GM18499 (cell line): ENCODE measurements around the gene DNASE1L1.

ENCODE experiments used
- ATAC-seq: cut with Tn5 transposase; IDR thresholded peaks from one replicate; pipeline ENCODE4 v1.9.1; 2021; ENCODE audit warnings: moderate number of reproducible peaks; ENCODE audit not compliant: insufficient read depth, unreplicated experiment

DNASE1L1 gene, protein sequence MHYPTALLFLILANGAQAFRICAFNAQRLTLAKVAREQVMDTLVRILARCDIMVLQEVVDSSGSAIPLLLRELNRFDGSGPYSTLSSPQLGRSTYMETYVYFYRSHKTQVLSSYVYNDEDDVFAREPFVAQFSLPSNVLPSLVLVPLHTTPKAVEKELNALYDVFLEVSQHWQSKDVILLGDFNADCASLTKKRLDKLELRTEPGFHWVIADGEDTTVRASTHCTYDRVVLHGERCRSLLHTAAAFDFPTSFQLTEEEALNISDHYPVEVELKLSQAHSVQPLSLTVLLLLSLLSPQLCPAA

DNA sequence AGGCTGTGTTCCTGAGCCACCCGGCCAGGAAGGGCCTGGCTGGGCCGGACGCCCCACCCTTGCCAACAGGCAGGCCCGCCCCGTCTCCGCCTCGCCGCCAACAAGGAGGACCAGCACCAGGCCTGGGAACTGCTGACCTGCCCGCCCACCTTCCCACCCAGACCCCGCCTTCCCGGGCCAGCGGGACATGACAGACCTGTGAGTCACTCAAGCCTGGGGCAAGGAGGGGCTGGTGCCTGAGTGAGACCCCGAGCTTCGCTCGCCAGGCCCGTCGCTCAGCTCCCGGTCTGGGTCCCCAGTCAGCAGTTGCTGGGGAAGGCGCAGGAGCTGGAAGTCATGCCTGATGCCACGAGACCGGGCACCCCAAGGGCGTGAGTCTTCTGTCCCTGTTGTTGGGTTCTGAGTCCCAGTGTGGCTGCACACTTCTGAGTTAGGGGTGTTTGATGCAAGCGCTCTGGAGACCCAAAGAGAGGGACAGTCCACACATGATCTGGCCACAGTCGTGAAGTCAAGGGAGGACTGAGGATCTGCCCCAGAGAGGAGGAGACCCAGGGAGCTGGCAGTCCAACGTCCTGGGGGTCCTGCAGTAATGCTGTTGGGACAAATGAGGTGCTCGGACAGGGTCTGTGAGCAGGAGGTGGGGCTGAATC lies at the start of gene DNASE1L1:
Gene DNASE1L1 (minus strand): TSS at position 33 of the 650 bp plus-strand sequence. CDS start 3,686 bp downstream, outside the sequence.
- no peak for ATAC-seq

DNA sequence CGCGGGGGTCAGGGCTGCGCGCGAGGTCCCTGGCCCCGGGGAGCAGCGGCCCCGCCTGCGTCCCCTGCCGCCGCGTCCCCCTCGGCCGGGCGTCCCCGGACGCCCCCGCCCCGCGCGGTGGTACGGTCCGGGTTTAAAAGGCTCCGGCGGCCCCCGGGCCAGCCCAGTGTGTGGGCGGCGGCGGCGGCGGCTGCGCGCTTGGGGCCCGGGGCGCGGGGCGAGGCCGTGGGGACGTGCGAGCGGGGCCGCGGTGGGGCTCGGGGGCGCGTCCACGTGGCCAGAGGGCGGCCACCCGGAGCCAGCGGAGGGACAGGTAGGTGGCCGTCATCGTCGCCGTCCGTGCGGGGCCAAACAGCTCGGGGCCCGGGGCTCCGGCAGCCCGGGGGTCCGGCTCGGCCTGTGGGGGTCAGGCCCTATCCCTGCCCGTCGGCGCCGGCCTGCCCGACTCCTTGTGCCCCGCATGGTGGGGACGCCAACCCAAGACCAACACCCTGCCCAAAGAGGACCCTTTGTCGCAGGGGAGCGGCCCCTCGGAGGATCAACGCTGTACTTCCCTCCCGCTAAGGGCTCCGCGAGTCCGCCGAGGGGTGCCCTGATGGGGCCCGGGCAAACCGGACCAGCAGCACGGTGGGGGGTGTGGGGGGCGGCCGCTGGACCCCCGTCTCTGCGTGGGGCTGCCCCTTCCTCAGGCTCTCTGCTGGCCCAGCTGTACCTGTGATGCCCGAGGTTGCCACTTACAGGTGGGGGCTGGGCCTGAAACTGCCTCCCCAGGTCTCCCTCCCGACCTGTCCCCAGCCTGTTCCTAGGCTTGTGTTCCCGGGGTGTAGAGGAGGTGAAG lies 49.3 kb upstream of the DNASE1L1 start, which contains the start of gene PLXNA3:
Gene PLXNA3 (plus strand): TSS at position 166 of the 838 bp plus-strand sequence. CDS start 1,903 bp downstream, outside the sequence.
- no peak for ATAC-seq

DNA sequence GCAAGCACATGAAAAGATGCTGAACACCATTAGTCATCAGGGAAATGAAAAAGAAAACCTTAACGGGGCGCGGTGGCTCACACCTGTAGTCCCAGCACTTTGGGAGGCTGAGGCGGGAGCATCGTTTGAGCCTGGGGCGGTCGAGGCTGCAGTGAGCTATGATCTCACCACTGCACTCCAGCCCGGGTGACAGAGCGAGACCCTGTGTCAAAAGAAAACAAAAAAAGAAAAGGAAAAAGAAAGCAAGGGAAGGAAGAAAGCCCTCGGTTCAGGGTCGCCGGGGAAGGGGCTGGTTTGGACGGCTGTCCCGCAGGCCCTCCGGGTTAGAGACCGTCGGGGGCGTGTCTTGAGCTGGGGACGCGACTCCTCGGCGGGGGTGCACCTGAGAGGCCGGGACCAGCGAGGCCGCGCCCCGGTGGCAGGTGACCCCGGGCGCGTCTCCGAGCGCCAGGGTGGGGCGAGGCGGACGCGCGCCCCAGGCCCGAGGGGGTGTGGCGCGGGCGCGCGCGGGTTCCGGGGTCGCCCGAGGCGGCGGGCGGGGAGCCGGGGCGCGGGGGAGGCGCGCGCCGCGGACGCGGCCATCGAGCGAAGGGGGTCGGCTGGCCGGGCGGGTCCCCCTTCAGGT lies 48.5 kb upstream of the DNASE1L1 start:
- no peak for ATAC-seq

DNA sequence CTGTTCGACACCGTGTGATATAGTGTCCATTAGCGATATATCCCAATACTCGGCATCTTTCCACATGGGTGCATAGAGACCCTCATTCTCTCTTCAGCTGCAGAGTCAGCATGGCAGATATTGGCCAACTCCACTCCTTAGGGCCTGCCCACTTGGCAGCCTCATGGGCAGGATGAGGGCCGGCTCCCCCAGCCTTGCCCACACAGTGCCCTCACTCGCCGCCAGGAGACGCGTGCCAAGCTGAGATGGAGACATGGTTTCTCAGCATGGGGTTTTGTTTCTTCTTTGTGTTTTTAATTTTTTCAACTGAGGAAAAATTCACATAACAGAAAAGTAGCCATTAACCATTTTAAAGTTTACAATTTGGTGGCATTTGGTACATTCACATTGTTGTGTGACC lies 43.8 kb upstream of the DNASE1L1 start:
- no peak for ATAC-seq

DNA sequence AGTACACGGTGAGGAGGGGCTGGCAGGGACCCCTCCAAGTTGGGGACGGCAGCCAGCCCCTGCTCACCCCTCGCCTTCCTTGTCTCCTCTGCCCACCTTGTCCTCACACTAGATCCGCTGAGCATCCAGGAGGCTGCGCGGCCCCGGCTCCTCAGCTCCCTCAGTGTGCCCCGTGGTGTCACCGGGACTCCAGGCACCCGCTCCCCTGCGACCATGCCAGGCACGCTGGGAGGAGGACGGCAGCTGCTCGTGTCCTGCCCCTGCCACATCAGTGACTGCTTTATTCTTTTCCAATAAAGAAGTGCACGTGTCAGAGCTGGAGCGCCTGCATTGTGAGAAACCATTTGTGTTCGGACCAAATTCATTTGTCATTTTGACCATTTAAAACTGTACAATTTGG lies 41.3 kb upstream of the DNASE1L1 start:
- ATAC-seq = no peak

DNA sequence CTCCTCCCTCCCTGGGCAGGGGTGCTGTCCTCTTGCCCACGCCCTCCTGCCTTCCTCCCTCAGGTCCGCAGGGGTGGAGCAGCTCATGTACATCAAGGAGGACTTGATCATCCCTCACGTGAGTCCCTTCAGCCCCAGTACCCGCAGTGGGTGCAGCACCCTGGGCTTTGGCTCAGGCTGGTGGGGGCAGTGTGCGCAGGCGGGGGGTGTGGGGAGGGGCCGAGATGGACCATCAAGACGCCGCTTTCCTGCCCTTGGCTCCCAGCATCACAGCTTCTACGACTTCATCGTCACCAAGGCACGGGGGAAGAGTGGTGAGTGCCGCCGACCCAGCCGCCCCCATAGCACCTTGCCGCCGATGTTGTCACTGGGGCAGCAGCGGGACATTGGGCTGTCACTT lies 40.6 kb upstream of the DNASE1L1 start:
- ATAC-seq = no peak

DNA sequence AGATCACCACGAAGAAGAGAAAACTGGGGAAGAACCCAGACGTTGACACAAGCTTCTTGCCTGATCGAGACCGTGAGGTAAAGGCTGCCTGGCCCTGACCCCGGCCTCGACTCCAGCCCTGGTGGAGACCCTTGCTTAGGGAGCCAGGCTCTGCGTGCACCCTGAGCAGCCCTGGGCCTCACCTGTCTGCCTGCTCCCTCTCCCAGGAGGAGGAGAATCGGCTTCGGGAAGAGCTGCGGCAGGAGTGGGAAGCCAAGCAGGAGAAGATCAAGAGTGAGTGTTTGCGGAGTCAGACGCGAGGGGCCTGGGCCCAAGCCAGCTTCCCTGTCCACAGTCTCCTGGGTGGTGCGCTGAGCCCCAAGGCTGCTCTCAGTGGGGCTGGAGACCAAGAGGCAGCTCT lies 39.4 kb upstream of the DNASE1L1 start:
- no peak for ATAC-seq

DNA sequence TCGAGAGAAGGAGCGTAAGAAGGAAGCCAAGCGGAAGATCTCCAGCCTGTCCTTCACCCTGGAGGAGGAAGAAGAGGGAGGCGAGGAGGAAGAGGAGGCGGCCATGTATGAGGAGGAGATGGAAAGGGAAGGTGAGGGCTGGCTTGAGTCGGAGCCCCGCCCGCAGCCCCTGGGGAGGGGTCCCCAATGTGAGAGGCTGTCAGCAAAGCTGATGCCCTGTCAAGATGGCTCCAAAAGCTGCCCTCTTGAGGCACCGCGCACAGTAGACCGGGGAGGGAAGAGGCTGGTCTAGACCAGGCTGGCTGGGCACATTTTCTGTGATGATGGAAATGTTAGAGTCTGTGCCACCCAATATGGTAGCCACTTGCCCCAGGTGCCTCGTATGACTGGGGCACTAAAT lies 37.4 kb upstream of the DNASE1L1 start:
- no peak for ATAC-seq

DNA sequence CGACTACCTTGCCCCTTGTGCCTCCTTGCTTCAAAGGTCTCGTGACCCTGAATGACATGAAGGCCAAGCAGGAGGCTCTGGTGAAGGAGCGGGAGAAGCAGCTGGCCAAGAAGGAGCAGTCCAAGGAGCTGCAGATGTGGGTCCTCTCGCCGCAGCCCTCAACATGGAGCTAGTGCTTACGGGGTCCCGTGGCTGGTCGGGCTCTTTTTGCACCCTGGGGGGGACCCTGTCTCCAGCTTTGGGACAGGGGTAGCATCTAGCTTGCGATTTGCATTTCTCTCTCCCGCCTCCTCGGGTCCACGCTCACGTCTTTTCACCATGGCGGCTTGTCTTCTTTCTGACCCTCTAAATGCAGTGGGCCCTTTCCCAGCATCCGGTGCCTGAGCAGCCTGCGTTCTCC lies 36.7 kb upstream of the DNASE1L1 start:
- ATAC-seq = no peak

DNA sequence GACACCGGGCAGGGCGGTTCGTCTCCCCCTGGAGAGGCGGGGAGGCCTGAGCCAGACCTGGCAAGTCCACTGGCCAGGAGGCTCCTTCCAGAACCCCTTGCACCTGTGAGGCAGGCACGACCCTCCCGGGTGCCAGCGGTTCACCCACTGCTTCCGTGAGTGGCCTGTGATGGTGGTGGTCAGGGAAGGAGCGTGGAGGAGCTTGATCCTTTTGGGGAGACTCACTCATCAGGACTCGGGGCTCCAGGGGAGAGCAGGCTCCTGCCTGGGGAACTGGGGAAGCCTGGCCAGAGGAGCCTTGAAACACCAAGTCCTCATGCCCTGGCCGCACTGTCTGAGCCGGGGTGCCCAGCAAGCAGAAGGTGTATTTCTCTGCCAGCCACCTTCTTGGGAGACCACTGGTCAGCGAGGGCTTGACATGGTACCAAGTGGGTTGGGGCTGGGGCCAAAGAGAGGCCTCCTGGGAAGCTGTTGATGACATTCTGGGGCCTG lies 35.7 kb upstream of the DNASE1L1 start:
- ATAC-seq = no peak

DNA sequence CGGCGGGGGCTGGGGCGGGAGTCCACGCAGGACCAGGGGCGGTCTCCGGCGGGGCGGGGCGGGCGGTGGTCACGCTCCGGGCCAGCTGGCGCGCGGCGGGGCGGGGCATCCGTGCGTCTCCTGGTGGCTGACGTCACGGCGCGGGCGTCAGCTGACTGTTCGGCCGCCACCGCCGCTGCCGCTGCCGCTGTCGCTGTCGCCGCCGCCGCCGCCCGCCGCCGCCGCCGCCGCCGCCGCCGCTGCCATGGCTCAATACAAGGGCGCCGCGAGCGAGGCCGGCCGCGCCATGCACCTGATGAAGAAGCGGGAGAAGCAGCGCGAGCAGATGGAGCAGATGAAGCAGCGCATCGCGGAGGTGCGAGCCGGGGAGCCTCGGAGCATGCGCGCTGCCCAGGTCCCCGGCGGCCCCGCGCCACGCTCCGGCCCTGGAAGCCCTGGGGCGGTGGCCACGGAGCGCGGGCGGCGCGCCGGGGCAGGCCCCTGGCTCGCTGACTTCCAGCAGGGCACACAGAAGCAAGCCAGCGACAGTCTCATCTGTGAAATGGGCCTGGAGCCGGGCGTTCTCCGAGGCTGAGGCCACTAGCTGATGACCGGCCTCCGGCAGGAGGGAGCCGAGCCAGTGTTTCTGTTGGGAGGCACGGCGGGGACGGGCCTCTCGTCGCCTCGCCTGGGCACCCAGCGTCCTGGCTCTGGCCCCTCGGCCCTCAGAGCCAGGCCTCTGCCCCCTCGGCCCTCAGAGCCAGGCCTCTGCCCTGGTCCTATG lies 35.1 kb upstream of the DNASE1L1 start, which contains the start of gene FAM50A:
Gene FAM50A (plus strand): TSS at position 150 of the 763 bp plus-strand sequence. CDS start 95 bp downstream, at position 245.
- ATAC-seq = no peak

DNA sequence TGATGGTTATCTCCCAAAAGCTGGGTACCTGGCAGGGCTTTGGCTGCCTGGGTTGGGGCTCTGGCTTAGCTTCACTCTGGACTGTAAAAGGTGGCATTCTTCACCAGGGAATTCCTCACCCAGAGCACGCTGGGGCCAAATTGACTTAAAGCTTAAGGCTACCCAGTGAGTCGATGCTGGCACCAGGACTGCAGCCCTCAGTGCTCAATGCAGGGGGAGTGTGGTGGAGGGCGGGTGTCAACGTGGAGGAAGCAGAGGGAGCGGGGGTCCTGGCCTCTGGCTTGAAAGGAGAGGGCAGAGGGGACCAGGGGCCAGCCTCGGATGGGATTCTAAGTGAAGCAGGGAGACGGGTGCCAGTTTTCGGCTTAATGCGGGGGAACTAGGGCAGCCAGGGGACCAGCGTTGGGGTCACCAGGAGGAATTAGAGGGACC lies 34.4 kb upstream of the DNASE1L1 start:
- ATAC-seq = no peak

DNA sequence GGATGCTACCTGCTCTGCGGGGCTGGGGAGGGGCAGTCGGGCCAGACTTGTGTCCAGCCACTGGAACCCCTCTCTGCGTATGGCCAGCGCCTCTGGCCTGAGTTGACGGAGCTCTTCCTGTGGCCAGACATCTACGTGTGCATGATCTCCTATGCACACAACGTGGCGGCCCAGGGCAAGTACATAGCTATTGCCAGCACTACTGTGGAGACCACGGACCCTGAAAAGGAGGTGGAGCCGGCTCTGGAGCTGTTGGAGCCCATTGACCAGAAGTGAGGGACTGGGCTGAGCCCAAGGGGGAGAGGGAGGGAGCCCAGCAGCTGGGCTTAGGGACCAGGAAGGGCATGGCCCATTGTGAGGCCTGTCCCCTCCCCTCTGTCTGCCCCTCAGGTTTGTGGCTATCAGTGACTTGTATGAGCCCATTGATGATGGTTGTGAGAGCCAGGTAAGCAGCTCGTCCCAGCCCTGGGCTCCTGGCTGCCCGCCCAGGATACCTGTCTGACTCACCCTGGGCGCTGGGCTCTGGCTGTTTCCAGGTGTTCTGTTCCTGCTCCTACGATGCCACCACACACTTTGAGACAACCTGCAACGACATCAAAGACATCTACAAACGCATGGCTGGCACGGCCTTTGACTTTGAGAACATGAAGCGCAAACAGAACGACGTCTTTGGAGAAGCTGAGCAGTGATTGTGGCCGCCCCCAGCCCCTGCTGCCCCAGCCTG lies 33.1 kb upstream of the DNASE1L1 start:
- ATAC-seq = no peak

DNA sequence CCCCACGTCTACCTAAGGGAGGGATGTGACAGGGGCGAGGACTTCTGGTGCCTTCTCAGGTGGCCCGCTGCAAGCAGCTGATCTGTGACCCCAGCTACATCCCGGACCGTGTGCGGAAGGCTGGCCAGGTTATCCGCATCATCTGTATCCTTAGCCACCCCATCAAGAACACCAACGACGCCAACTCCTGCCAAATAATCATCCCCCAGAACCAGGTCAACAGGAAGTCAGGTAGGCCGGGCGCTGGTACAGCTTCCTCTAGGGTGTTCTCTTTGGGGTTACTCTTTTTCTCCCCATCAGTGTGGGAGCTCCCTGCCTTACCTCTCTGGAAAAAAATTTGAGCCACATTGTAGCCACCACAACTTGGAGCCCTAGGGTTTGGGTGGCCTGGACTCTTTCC lies 32.5 kb upstream of the DNASE1L1 start:
- no peak for ATAC-seq

DNA sequence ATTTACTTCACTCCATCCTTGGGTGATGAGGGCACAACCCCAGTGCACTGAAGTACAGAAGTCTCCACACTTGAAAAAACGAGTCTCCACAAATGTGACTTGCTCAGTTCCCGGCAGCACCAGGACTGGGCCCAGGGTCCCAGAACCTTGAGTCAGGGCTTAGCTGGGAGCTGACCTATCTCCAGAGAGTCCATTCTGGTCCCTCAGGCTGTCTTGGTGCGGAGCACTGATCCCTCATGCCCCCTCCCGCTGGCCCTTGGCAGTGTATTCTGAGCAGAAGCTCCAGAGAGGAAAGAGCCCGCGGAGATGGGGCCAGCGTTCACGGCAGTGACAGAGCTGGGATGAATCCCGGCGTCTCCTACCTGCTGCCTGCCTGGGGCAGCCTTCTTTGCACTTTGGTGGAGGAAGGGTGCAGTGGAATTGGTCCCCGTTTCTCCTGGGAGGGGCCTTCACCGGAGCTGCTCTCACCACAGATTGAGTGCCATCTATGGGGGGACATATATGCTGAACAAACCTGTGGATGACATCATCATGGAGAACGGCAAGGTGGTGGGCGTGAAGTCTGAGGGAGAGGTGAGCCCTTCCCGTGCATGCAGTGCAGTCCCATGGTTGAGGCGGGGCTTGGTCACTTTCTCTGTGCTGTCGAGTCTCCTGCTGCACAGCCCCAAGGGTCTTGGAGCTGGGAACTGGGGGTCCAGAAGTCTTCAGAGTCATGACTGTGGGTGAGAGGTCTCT lies 31.7 kb upstream of the DNASE1L1 start:
- ATAC-seq = no peak

DNA sequence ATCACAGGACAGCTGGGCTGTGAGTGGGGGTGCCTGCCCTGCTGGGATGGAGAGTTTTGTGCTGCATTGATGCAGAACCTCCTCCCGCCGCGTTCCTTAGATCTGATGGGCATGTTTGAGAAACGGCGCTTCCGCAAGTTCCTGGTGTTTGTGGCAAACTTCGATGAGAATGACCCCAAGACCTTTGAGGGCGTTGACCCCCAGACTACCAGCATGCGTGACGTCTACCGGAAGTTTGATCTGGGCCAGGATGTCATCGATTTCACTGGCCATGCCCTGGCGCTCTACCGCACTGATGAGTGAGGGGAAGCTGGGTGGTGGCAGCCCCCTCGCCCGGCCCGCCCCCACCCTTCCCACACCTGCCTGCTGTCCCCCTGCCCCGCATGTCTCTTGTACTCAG lies 30.8 kb upstream of the DNASE1L1 start:
- ATAC-seq = no peak

DNA sequence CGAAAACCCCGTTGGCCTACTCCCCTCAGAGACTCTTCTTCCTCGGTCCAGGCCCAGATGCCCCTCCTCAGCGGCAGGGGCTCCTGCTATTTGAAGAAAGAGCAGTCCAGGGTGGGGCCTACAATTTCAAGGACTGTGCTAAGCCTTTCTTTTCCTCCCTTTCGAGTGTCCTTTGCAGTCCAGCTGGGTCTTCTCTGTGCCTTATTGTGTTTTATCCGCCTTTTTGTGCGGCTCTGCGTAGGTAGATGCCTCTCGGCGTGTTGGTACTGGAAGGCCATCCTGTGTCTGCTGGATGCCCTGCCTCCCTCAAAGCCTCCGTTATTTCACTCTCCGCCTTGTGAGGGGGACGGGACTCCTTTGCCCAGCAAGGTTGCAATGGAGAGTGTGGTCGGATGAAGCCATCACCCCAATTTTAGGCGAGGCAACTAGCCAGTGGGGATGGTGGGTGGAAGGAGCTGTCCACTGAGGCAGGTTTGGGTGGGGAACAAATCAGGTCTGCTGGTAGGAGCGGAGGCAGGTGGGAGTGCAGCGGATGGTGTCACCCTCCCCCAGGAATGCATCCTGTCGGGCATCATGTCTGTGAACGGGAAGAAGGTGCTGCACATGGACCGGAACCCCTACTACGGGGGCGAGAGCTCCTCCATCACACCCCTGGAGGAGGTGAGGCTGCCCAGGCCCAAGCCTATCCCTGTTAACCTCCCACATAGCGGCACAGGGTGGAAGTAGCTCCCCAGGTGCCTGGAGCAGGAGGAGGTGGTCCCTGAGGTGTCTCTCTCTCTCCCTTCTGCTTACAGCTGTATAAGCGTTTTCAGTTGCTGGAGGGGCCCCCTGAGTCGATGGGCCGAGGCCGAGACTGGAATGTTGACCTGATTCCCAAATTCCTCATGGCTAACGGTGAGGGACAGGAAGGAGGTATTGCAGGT lies 29.2 kb upstream of the DNASE1L1 start:
- ATAC-seq = no peak
